Activated CD4-positive, alpha-beta T cell treated with anti-CD3 and anti-CD28 coated beads for 36 hours (primary cell): ENCODE data around the gene FNIP2. TPM values are rescaled to one million over a fixed set of nuclear protein-coding genes. Genes with fewer than 3 reads are reported as not detected.
"Not testable (repeated sequence)": the region's sequence is repeated elsewhere in the genome, so short reads cannot be mapped to it uniquely, and the experiment has no call there.

Source experiments
- ATAC-seq: fragments of 200-7000 bp; cut with Tn5 transposase; one replicate; pipeline ENCODE4 v1.10.0; 2021; ENCODE audit warnings: mild to moderate bottlenecking, moderate library complexity
- CTCF ChIA-PET: fragments of 350-600 bp; sonication (Branson Sonifier 250); formaldehyde crosslinking; loops from one replicate; lab custom pipeline; 2021; ENCODE audit warnings: antibody characterized with exemption; lab: Charles Lee
- POLR2A ChIA-PET: fragments of 350-600 bp; sonication (Branson Sonifier 250); formaldehyde crosslinking; loops from one replicate; lab custom pipeline; 2021; ENCODE audit warnings: antibody characterized with exemption, inconsistent platforms; lab: Charles Lee
- DNase-seq: peaks from one replicate; pipeline ENCODE4 v3.0.0-alpha.2; 2020
- H3K27ac Mint-ChIP-seq: one replicate; pipeline ENCODE4 v1.8.0; 2021; ENCODE audit warnings: mixed read lengths
- H3K27me3 Mint-ChIP-seq: one replicate; pipeline ENCODE4 v1.8.0; 2021; ENCODE audit warnings: mixed read lengths
- H3K36me3 Mint-ChIP-seq: one replicate; pipeline ENCODE4 v1.8.0; 2021; ENCODE audit warnings: low read depth, mixed read lengths
- H3K4me1 Mint-ChIP-seq: one replicate; pipeline ENCODE4 v1.8.0; 2021; ENCODE audit warnings: mixed read lengths
- H3K4me3 Mint-ChIP-seq: one replicate; pipeline ENCODE4 v1.8.0; 2021; ENCODE audit warnings: mild to moderate bottlenecking, moderate library complexity, mixed read lengths
- H3K9me3 Mint-ChIP-seq: one replicate; pipeline ENCODE4 v1.8.0; 2021; ENCODE audit warnings: low read depth, mixed read lengths
- intact Hi-C, 2 experiments: fragments of 100-400 bp; cut with DNase I in 1 of 2; cut with micrococcal nuclease in 1 of 2; formaldehyde crosslinking; loops; one replicate each; pipeline versions ENCODE4 v1.14.2 to v1.15.1; 2022 to 2024; cut with DNase I, micrococcal nuclease
- total RNA-seq, 2 experiments: library from RNA; stranded (reverse); gene quantifications; one replicate each; pipeline ENCODE4 v1.2.3, GENCODE V29; 2021

Gene FNIP2
- total RNA-seq, 2 experiments from 2014 or later = 11.6 to 13.0 TPM

DNA sequence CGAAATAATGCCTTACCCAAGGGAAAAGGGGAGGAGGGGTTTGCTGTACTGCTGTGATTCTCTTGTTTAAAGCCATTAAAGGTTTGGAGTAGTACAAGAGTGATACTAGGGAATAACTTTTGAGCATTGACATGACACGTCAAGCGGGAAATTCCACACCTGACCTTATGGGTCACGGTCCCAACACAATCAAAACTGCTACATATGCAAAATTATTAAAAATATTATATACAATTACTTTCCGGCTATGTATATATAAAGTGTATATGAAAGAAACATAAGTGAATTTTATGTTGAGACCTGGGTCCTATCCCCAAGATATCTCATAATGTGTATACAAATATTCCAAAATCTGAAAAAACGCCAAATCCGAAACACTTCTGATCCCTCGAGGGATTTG, 21.0 kb downstream of the FNIP2 start:
- Mint-ChIP-seq H3K27me3 (no peaks in the 10 kb centered on the region), H3K4me1 (peaks cover 3% of the 10 kb centered on the region), H3K4me3 (no peak overlapping the region), H3K27ac (no peak overlapping the region), H3K36me3 (no peaks in the 10 kb centered on the region), H3K9me3 (no peaks in the 10 kb centered on the region)
- DNase-seq (no peak), ATAC-seq (no peak)
- ChIA-PET CTCF (interaction anchor here (0.9 kb wide), 1 partner anchor 19 kb away, joined by 3 read pairs; no protein-coding TSS in a partner anchor), POLR2A (no interaction called here)
- intact Hi-C loops = no loop called here

DNA sequence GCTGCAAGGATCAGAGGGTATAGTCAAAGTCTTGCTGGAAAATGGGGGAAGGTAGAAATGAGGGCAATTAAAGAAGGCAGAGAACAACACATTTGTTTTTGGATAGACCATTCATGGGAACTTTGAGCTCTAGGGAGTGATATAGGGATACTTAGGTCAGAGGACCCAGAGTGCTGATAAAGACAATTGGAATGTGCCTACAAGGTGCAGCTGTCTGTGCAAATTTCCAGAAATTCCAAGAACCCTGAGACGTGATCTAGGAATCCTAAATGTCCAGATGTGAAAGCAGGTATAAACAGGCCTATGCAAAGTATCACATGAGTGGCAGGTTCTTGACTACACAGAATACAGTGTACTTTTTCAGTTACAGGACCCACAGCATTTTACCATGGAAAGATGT, 24.2 kb downstream of the FNIP2 start:
- no peaks in the 10 kb centered on the region for H3K4me1 Mint-ChIP-seq
- H3K27ac Mint-ChIP-seq = no peak overlapping the region
- no peaks in the 10 kb centered on the region for H3K27me3 Mint-ChIP-seq
- ChIA-PET CTCF (no interaction called here), POLR2A (no interaction called here)
- DNase-seq (no peak), ATAC-seq (no peak)
- H3K4me3 Mint-ChIP-seq = no peak overlapping the region
- no peaks in the 10 kb centered on the region for H3K9me3 Mint-ChIP-seq
- intact Hi-C loops = no loop called here
- no peaks in the 10 kb centered on the region for H3K36me3 Mint-ChIP-seq

DNA sequence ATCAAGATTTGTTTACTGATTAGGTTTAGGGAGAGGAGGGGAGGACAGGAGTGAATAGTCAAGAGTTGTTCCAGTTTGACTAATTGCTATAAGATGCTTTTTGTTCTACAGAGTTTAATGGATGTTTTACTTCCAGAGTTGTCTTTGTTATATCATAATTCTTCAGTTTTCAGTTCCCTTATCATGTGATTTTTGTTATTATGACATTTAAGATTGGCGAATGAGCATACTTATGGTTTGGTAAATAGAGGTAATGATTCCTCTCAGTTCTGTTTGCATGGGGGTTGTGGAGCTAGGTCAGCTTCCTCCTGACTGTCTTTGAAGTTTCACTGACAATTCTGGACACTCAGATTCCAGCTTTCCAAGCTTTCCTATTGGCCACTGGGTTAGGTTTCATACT, 24.6 kb downstream of the FNIP2 start:
- H3K27ac Mint-ChIP-seq, POLR2A ChIA-PET, H3K27me3 Mint-ChIP-seq, DNase-seq, CTCF ChIA-PET, H3K9me3 Mint-ChIP-seq, ATAC-seq, H3K4me1 Mint-ChIP-seq, H3K36me3 Mint-ChIP-seq, H3K4me3 Mint-ChIP-seq, intact Hi-C loops: not testable (repeated sequence)

DNA sequence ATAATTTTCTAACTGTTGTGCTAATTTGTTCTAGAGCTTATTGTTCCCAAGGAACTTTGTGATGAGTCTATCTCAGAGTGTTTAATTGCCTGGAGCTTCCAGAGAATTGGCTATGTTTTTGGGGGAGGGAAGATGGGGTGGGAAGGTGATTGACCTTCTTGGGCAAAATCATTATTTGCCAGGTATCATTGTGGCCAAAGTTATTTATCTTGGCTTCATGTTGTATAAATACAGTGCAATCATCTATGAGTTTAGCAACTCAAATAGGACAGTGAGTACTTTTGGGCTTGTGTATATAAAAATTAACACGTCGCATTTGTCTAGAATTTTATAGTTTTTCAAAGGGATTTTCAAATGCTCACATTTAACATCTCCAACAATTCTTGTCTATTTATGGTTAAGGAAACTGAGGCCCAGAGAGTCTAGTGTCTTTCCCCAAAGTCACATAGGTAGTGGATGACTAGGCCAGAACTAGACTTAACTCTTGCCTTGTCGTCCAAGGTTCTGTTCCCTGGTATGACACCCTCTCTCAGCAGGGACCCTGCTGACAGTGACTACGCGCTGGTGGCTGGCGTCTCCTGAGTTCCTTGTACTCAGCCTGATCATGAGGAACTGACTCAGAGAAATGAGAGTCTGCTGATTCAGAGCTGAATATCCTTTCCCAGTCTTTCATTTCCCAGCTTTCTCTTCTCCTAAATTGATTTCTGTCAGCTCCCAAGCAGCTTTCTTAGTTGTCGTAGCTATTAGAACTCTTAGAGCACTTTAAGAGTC, 27.7 kb downstream of the FNIP2 start:
- intact Hi-C loops = no loop called here
- Mint-ChIP-seq H3K4me3 (no peak overlapping the region), H3K36me3 (no peaks in the 10 kb centered on the region), H3K4me1 (peaks cover 4% of the 10 kb centered on the region), H3K27ac (no peak overlapping the region), H3K9me3 (no peaks in the 10 kb centered on the region), H3K27me3 (no peaks in the 10 kb centered on the region)
- CTCF ChIA-PET = interaction anchor here (0.6 to 1.3 kb wide), 4 partner anchors 8 to 465 kb away, joined by 3 read pairs; no protein-coding TSS in a partner anchor
- POLR2A ChIA-PET = no interaction called here
- ATAC-seq (peak; percentile 53), DNase-seq (peak; percentile 15)

DNA sequence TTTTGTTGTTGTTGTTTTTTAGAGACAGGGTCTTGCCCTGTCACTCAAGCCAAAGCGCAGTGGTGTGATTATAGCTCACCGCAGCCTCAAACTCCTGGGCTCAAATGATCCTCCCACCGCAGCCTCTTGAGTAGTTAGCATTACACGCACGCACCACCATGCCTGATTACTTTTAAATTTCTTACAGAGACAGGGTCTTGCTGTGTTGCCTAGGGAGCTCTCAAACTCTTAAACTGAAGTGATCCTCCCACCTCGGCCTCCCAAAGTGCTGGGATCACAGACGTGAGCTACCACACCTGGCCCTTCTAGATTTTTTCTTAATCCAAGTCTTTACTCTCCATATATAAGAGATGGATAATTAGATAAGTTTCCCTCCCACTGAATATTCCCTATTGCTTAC, 29.2 kb downstream of the FNIP2 start:
- Mint-ChIP-seq H3K9me3 (no peaks in the 10 kb centered on the region), H3K4me1 (peaks cover 9% of the 10 kb centered on the region), H3K36me3 (no peaks in the 10 kb centered on the region), H3K4me3 (no peak overlapping the region), H3K27ac (no peak overlapping the region), H3K27me3 (no peaks in the 10 kb centered on the region)
- DNase-seq (no peak), ATAC-seq (no peak)
- intact Hi-C loops = no loop called here
- CTCF ChIA-PET = interaction anchor here (0.8 to 1.1 kb wide), 2 partner anchors 10 to 69 kb away, joined by 3 read pairs; no protein-coding TSS in a partner anchor
- POLR2A ChIA-PET = no interaction called here

DNA sequence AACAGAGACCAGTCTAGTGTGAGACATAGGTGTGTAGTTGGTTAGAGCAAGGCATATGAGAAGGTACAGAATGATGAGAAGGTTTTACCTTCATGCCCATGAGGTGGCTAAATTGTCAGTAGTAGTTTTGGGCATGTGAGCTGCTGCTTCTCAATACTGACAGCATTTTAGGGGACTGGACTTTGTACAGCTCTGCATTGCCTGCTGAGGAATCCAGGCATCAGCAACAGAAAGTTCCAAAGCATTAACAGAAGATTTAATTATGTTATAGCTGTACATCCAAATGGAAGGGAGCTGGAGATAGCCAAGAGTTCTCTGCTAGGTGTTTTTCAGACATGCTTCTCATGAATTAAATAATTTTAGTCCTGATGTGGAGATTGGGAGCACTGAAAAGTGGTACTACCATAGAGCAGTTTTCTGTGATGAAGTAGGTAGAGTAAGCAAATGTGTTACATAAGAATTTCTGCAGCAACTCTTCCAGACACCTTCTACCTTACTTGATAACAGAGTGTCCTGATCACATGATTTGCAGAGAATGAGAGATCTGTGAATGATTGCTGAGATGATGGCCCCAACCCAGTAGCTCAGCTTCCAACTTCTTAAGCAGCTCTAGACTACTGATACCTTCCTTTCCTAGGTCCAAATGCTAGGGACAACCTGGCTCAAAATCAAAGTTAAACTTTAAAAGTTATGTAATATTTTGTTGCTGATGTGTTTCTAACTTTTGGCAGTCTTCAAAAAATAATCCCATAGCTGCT, 30.4 kb downstream of the FNIP2 start:
- ChIA-PET POLR2A (no interaction called here), CTCF (interaction anchor here (0.6 to 2.1 kb wide), 3 partner anchors 12 to 450 kb away, joined by 4 to 7 read pairs (median 5); no protein-coding TSS in a partner anchor)
- Mint-ChIP-seq H3K4me3 (no peak overlapping the region), H3K27me3 (no peaks in the 10 kb centered on the region), H3K9me3 (no peaks in the 10 kb centered on the region), H3K27ac (no peak overlapping the region), H3K36me3 (no peaks in the 10 kb centered on the region), H3K4me1 (peaks cover 12% of the 10 kb centered on the region)
- ATAC-seq = no peak
- intact Hi-C loops = no loop called here
- no peak for DNase-seq

DNA sequence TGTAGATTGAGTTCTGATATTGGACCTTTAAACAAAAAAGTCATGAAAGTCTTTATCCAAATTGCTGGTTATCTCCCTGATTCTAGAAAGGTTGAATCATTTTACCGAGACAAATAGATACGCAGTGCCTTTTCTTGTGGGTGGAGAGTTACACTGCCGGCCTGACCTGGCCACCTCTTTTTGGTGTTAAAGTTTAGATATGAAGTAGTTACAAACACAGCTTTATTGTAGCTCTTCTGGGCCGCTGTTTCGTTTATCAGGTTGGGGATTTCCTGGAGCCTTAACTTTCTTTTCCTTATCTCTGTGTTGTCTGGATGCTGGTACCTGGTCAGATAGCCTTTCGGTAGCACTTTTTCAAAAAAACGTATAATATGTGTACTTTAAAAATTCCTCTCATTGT, 31.0 kb downstream of the FNIP2 start:
- ChIA-PET POLR2A (no interaction called here), CTCF (interaction anchor here (0.6 to 2.1 kb wide), 3 partner anchors 13 to 449 kb away, joined by 4 to 7 read pairs (median 5); no protein-coding TSS in a partner anchor)
- intact Hi-C loops = no loop called here
- Mint-ChIP-seq H3K27me3 (no peaks in the 10 kb centered on the region), H3K4me3 (no peak overlapping the region), H3K9me3 (no peaks in the 10 kb centered on the region), H3K36me3 (no peaks in the 10 kb centered on the region), H3K4me1 (peaks cover 12% of the 10 kb centered on the region), H3K27ac (no peak overlapping the region)
- no peak for ATAC-seq
- DNase-seq = no peak

DNA sequence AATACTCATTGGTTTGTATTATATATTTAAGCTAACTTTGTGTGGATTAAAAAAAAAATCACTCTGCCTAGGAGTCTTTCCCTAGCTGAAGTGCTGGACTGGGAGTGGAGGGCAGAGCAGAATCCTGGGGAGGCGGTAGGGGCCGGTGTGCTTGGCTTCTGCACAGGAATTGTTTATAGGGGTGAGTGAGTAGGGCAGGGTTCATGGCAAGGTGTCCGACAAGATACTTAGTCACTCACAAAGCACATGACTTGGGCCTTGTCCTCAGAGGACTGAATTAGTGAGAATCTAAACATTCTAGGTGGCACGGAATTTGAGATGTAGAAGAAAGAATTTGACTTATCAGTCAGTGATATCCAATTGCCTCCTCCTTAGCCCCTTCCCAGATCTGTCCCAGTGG, 32.2 kb downstream of the FNIP2 start:
- no peak for DNase-seq
- H3K9me3 Mint-ChIP-seq = no peaks in the 10 kb centered on the region
- ATAC-seq = no peak
- H3K4me1 Mint-ChIP-seq = peaks cover 12% of the 10 kb centered on the region
- no peaks in the 10 kb centered on the region for H3K27me3 Mint-ChIP-seq
- H3K4me3 Mint-ChIP-seq = no peak overlapping the region
- ChIA-PET POLR2A (interaction anchor here (0.6 kb wide), 1 partner anchor 629 kb away, joined by 3 read pairs; no protein-coding TSS in a partner anchor), CTCF (interaction anchor here (0.6 to 2.1 kb wide), 2 partner anchors 14 to 183 kb away, joined by 3 to 7 read pairs; no protein-coding TSS in a partner anchor)
- H3K36me3 Mint-ChIP-seq = no peaks in the 10 kb centered on the region
- no peak overlapping the region for H3K27ac Mint-ChIP-seq
- intact Hi-C loops = no loop called here

DNA sequence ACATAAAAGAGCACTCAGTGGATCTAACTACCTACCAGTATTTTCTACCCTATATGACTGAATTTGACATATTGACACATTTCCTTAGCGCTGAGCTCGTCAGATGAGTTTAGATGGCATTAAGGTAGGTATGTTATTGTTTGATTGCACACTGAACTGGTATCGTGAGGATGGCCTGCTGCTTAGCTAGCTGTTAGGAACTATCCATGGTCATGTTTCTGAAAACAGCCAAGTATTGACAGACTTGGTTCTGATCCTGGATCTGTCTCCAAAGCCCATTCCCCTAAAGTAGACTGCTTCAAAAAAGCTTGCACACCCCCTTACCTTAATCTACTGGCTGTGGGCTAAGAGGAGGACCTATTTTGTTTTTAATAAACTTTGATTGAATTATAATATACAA, 32.9 kb downstream of the FNIP2 start:
- intact Hi-C loops = no loop called here
- DNase-seq = no peak
- H3K27ac Mint-ChIP-seq = no peak overlapping the region
- ChIA-PET CTCF (no interaction called here), POLR2A (interaction anchor here (0.6 kb wide), 1 partner anchor 630 kb away, joined by 3 read pairs; no protein-coding TSS in a partner anchor)
- H3K4me1 Mint-ChIP-seq = peaks cover 12% of the 10 kb centered on the region
- H3K36me3 Mint-ChIP-seq = no peaks in the 10 kb centered on the region
- H3K27me3 Mint-ChIP-seq = no peaks in the 10 kb centered on the region
- no peak overlapping the region for H3K4me3 Mint-ChIP-seq
- ATAC-seq = no peak
- H3K9me3 Mint-ChIP-seq = no peaks in the 10 kb centered on the region

DNA sequence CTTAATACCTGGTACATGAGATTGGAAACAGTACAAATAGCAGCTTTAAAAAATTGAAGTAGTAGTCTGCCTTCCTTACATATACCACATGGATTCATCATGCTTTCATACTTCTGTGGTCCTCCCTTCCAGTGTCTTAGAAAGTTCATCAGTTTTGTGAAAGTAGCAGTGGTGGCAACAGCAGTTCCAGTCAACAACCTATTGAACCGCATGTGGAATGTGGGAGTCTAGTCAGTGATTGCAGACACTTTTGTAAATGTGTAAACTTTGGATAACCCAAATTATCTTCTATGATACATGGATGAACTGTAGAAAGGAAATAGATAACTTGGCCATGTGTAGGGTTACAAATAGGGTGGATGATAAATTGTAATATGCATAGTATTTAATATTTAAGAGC, 34.1 kb downstream of the FNIP2 start:
- CTCF ChIA-PET = no interaction called here
- Mint-ChIP-seq H3K27me3 (no peaks in the 10 kb centered on the region), H3K9me3 (no peaks in the 10 kb centered on the region), H3K4me3 (no peak overlapping the region), H3K27ac (no peak overlapping the region), H3K4me1 (peaks cover 12% of the 10 kb centered on the region), H3K36me3 (no peaks in the 10 kb centered on the region)
- no peak for DNase-seq
- intact Hi-C loops = no loop called here
- POLR2A ChIA-PET = no interaction called here
- ATAC-seq = no peak

DNA sequence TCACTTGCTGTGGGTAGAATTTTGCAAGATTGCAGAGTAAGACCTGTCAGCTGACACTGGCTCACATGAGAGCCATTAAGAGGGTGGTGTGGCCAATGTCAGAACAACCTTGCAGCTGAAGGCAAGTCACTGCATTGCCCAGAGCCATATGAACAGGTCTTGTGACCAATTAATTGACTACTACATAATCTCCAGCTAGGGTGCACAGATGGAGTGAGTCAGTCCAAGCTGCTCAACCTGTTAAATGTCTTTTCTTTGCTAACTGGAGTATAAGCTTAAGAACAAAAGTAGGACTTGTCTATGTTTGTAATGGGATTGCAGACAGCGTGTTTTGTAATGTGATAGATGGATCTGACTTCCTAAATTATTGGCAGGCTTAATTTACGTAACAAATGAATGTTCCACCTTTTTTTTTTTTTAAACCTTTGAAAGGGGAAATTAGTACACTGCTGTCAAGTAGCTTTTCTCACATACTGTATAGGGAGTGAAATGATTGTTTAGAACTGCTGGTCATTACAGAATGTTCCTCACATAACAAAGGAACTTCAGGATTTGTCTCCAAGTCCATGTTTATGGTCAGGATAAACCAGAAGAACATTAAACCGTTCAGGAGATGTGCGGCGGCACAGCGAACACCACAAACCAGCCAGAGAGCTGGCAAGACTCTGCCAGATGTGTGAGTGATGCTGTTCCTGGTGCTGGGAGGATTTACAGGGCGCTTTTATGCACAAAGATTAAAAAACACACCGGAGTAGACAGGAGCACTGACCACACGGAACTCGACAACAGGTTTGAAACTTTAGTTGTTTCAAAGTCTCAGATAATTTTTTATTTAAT, 37.0 kb downstream of the FNIP2 start:
- Mint-ChIP-seq H3K27ac (no peak overlapping the region), H3K4me3 (no peak overlapping the region), H3K27me3 (no peaks in the 10 kb centered on the region), H3K36me3 (peaks cover 1% of the 10 kb centered on the region), H3K9me3 (no peaks in the 10 kb centered on the region), H3K4me1 (peaks cover 32% of the 10 kb centered on the region)
- POLR2A ChIA-PET = no interaction called here
- no peak for DNase-seq
- ATAC-seq = no peak
- intact Hi-C loops = no loop called here
- CTCF ChIA-PET = interaction anchor here (0.6 to 1.7 kb wide), 5 partner anchors 10 to 486 kb away, joined by 3 to 6 read pairs (median 3); partner anchors contain the start of gene C4orf46
